ENCODE results near the gene CALD1.

The CALD1 gene

DNA sequence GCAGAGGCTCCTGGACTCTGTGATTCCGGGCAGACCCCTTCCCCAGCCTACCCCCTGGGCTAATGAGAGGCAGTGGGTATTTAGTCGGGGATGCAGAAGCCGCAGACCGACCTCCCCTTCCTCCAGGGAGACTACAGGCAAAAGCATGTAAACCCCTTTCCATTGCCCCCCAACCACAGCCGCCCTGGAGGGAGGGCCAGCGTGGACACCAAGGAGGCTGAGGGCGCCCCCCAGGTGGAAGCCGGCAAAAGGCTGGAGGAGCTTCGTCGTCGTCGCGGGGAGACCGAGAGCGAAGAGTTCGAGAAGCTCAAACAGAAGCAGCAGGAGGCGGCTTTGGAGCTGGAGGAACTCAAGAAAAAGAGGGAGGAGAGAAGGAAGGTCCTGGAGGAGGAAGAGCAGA is 167.9 kb downstream of the CALD1 start:
- no peak overlapping the region for H3K4me3 ChIP-seq (replicated peaks; ENCODE audit: low read depth, low read length)
- TF ChIP-seq, protein P1, sequence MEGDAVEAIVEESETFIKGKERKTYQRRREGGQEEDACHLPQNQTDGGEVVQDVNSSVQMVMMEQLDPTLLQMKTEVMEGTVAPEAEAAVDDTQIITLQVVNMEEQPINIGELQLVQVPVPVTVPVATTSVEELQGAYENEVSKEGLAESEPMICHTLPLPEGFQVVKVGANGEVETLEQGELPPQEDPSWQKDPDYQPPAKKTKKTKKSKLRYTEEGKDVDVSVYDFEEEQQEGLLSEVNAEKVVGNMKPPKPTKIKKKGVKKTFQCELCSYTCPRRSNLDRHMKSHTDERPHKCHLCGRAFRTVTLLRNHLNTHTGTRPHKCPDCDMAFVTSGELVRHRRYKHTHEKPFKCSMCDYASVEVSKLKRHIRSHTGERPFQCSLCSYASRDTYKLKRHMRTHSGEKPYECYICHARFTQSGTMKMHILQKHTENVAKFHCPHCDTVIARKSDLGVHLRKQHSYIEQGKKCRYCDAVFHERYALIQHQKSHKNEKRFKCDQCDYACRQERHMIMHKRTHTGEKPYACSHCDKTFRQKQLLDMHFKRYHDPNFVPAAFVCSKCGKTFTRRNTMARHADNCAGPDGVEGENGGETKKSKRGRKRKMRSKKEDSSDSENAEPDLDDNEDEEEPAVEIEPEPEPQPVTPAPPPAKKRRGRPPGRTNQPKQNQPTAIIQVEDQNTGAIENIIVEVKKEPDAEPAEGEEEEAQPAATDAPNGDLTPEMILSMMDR (IDR thresholded peaks at IDR 0.05; ENCODE audit: low read length, missing control alignments) = no peak
- no peak for DNase-seq (ENCODE audit: low read depth)

DNA sequence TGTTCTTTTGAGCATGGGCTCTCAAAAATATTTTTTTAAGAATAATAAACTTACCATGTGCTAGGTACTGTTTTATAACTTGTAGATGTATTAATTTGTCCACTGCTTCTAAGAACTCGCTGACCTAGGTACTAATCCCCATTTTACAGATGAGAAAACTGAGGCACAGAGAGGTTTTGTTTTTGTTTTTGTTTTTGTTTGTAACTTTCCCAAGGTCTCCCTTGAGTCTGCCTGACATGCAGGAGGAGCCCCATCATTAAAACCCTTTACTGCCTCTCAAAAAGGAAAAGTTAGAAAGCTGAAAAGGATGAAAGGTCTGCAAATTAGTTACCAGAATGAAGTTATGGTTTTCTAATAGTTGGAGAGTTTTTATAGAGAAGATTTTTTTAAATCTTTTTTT is 168.4 kb downstream of the CALD1 start:
- no peak overlapping the region for H3K4me3 ChIP-seq (replicated peaks; ENCODE audit: low read depth, low read length)
- TF ChIP-seq, protein P1 (IDR thresholded peaks at IDR 0.05; ENCODE audit: low read length, missing control alignments) = no peak
- no peak for DNase-seq (ENCODE audit: low read depth)

DNA sequence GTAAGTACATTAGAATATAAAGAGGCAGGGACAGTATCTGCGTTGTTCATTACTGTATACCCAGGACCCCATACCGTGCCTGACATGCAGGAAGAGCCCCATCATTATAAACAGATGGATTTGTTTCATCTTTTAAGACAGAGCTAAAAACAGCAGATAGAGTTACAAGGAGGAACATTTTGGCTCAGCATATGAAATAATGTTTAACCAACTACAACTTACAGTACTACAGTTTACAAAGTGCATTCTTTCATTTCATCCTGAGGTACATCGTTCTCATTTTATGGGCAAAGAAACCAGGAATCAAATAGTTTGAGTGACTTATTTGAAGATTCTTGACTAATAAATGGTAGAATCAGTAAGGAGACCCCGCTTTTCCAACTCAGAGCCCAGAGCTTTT is 168.8 kb downstream of the CALD1 start:
- H3K4me3 ChIP-seq (replicated peaks; ENCODE audit: low read depth, low read length) = no peak overlapping the region
- TF ChIP-seq, protein P1 (IDR thresholded peaks at IDR 0.05; ENCODE audit: low read length, missing control alignments) = no peak
- DNase-seq (ENCODE audit: low read depth) = no peak

DNA sequence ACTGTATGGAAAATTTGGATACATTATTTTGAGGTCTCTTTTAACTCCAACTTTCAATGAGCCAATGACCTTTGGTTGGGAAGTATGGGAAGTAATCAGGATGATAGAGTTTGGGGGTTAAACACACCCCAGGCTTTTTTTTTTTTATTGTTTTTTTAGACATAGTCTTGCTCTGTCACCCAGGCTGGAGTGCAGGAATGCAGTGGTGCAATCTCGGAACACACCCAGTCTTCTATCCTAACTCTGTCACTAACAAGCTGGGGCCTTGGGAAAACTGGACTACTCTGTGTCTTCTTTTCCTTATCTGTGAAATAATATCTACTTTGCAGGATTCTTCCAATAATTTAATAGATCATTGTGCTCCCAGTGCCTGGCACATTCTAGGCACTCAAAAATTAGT is 169.3 kb downstream of the CALD1 start:
- DNase-seq (ENCODE audit: low read depth) = peak; percentile 45
- TF ChIP-seq, protein P1 (IDR thresholded peaks at IDR 0.05; ENCODE audit: low read length, missing control alignments) = no peak
- H3K4me3 ChIP-seq (replicated peaks; ENCODE audit: low read depth, low read length) = no peak overlapping the region

DNA sequence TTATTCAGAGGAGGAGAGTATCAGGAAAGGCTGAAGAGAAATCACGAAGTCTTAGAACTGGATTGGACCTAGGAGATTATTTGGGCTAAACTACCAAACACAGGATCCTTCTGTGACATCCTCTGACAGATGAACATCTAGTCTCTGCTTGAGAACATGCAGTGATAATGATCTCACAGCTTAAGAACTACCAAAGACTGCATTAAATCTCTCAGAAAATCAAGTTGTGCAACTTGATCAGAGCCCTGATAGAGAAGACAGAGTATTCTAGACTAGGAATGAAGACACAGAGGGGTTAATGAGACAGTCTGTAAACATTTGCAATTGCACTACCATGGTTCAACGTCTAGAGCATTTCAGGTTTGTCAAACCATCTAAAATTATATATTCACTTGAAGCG is 169.7 kb downstream of the CALD1 start:
- no peak overlapping the region for H3K4me3 ChIP-seq (replicated peaks; ENCODE audit: low read depth, low read length)
- no peak for DNase-seq (ENCODE audit: low read depth)
- TF ChIP-seq, protein P1 (IDR thresholded peaks at IDR 0.05; ENCODE audit: low read length, missing control alignments) = no peak

DNA sequence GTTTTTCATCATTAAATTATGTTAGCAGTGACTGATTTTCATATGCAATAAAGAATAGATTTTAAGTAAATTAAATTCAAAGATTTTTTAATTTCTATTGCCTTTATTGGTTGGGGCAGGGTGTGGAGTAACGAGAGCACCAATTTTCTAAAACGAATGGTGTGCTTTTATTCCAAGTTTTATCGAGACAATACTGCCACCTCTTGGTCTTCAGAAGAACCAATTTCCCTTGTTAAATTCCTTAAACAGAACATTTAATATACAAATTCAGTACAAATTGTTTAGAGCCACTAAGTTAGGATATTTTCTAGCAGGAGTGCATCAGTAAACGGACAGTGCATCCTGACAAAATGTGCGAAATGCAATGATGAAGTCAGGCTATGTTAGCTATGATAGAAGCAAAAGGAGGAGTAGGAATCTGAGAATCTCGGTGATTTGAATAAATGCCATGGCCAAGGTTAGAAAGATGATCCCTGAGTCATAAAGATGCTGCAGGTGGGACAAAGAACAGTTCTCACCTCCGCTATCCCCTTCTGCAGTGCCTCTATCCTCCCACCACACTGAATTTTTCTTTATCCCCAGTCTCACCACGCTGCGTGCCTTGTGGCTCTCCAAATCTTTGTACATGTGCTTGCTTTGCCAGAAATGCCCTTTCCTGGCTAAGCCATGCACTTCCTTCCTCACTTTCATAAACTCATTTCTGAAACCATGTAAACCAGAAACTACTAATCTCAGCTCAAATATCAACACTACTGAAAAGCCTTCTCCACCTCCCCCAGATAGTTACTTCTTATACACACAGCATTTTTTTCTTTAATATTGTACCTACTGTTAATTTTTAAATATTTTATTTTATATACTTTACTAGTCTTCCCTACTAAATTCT is 175.0 kb downstream of the CALD1 start:
- H3K4me3 ChIP-seq (replicated peaks; ENCODE audit: low read depth, low read length) = no peak overlapping the region
- peak; percentile 69 for DNase-seq (ENCODE audit: low read depth)
- TF ChIP-seq, protein P1 (IDR thresholded peaks at IDR 0.05; ENCODE audit: low read length, missing control alignments) = peak; percentile 51

DNA sequence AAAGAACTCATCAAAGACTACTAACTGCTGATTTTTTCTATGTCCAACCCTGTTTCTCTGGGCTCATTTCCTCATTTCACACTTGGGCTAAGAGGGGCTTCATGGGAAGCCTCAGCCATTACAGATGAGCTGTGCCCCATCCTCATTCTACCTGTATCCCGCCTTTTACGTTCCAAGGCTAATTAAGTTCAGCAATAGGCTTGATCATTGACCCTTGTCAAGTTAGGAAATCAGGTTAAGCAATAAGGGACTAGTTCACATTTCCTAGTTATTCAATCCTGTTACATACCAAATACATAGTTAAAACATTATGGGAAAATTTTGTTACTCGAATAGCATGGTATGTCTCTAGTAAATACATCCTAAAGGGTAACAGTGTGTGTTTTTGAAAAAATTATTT is 177.6 kb downstream of the CALD1 start:
- H3K4me3 ChIP-seq (replicated peaks; ENCODE audit: low read depth, low read length) = no peak overlapping the region
- TF ChIP-seq, protein P1 (IDR thresholded peaks at IDR 0.05; ENCODE audit: low read length, missing control alignments) = no peak
- no peak for DNase-seq (ENCODE audit: low read depth)
